Mesenteric fat pad (tissue), 1 donor: ENCODE results near the gene EIF4E3. TPM values are rescaled to one million over a fixed set of nuclear protein-coding genes. Genes with fewer than 3 reads are reported as not detected.

Experiments used
- DNase-seq: peaks from one replicate; pipeline ENCODE4 v3.0.0-alpha.2; 2020; ENCODE audit warnings: low spot score
- long read RNA-seq: library from polyadenylated mRNA; unstranded; transcript quantifications from one replicate; pipeline ENCODE4 v2.0.0, GENCODE V29; 2020
- total RNA-seq: library from RNA; stranded (reverse); fragmentation: NEBNext Ultra II Directional; extraction: Animal tissue kit (Norgen Biotek cat#: 25700); gene quantifications from one replicate; pipeline ENCODE4 v1.2.1, GENCODE V29; 2021
- donor health status: DM: yes; HTN: yes; CAD: no.

EIF4E3 gene
- 34.9 TPM for total RNA-seq
- long read RNA-seq, partial matches to known transcripts, result 3 of 21 reads
- long read RNA-seq, other reads (novel, unspliced or antisense), result 18 of 21 reads

GRCh38 chr3:71725271-71725991 is at the start of gene EIF4E3:
EIF4E3 (minus strand) TSS chr3:71725402; CDS start chr3:71725367, 35 bp downstream.
- DNase-seq, result no peak

DNA sequence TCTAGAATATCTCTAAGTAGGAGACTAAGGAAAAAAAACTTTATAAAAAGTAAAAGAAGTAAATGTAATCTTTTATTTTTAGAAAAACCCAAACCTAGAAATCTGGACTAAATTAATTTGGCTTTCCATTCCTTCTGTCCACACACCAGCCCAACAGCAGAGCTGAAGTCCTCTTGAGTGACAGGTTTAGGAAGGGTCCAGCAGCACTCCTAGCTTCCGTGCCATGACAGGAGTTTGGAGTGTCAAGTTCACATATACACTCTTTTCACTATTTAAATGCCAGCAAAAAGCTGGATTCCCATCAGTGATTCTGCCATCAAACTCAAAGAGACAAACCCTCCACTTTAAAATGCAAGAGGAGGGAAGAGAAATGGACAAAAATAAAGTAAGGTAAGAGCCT is 46.7 kb upstream of the EIF4E3 start:
- DNase-seq, result no peak

GRCh38 chr3:71771126-71771525 is 45.9 kb upstream of the EIF4E3 start:
- no peak for DNase-seq

- no peak for DNase-seq
Observed at GRCh38 chr3:71763426-71763825, 38.2 kb upstream of the EIF4E3 start.

DNA sequence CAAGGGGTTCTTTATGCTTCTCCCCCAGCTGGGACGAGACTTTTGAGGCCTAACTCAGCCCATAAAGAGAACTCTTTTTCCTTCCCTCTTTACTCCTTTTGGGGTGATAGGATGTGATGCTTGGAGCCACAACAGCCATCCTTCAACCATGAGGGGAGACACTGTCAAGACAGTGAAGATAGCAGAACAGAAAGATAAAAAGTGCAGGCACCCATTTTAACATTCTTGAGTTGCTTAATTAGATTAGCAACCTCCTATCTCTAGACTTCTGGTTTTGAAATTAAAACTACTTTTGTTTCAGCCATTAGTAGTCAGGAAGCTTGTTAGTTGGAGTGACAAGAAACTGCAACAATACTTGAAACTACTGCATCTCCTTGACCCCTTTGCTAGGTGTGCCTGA is 34.9 kb upstream of the EIF4E3 start:
- no peak for DNase-seq

DNA sequence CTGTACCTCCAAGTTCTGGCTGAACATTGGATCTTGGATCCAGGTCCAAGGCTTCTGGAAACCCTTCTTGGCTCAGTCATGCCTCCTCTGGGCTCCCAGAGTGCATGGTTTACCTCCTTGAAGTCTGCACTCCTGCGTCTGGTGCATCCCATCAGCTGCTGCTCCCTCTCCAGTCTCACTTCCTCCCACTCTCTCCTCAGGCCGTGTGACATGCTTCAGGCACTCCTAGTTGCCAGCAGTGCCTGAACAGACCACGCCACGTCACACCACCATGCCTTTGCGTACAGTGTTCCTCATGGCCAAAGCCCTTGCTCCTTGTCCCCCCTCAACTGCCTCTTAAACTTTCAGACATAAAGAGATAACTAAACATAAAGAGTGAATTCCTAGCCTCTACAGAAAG is 34.2 kb upstream of the EIF4E3 start:
- DNase-seq, result no peak

DNA sequence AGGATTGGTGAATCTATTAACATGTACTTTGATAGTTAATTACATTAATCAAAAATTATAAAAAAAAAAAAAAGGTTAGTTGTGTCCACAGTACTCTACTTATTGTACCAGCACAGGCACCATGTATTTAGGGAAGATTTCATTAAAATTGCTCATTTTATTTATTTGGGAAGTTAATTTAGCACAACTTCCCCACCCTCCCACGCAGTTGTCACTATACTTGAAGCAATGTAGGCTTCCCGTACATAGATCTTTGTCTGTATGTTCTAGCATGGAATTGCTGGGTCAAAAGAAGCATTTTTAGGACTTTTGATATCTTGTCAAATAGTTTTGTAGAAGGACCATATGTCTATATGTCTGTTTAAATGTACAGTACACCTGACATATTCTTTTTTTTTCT is 32.9 kb upstream of the EIF4E3 start:
- no peak for DNase-seq

GRCh38 chr3:71754610-71755253 is 29.5 kb upstream of the EIF4E3 start:
- DNase-seq, result no peak

- no peak for DNase-seq
Observed at GRCh38 chr3:71753701-71754609, 28.8 kb upstream of the EIF4E3 start, which contains the start of gene GPR27. GPR27 (plus strand) TSS chr3:71753855; CDS start chr3:71754050, 195 bp downstream.

DNA sequence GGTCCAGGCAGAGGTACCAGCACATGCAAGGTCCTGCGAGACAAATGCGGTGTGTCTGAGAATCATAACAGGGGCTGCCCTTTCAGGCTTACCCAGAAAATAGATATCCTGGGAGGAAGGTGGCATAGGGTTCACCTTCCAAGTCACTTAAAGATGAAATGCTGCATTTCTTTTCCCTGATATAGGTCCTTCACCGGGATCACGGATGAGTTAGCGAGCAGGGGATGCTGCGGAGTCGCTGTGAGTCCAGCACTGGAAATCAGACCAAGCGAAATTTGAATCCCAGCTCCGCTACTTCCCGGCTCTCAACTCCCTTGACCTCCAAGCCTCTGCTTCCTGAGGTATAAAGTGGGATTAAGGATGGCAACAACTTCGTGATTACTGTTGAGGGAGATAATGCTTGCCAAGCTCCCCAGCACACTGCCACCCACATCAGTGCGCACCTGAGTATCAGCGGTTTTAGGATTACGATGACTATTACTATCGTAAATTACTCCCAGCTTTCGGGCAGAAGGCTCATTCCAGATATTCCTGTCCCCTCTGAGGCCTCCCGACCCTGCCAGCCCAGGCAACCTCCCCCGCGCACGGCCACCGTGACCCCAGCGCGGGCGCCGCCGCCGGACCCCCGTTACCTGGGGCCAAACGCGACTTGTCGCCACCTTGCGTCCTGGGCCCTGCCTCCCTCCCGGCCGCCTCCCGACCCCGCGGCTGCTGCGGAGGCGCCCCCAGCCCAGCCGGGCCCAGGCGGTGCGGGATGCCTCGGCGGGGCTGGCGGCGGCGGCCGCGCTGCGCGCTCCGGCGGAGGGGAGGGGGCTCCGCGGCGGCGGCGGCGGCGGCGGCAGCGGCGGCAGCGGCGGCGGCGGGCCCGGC is 27.9 kb upstream of the EIF4E3 start:
- no peak for DNase-seq

DNA sequence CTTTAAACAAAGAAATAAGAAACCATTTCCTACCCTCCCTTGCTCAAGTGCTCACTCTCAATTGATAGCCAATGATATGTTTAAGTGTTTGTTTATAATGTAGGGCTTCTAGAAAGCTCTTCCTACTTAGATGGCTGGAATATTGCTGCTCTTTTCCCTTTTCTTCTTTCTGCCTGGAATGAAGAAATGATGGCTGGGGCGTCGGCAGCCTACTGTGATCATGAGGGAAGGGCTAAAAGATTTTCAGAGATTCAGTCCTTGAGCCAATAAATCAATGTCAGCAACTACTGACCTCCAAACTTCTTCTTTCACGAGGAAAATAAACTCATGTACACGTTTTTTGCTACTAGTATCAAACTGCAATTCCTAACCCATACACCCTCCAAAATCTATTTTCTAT is 26.4 kb upstream of the EIF4E3 start:
- DNase-seq, result no peak

GRCh38 chr3:71744738-71745137 is 19.5 kb upstream of the EIF4E3 start:
- no peak for DNase-seq

GRCh38 chr3:71742621-71743020 is 17.4 kb upstream of the EIF4E3 start:
- no peak for DNase-seq

GRCh38 chr3:71734881-71735280 is 9.7 kb upstream of the EIF4E3 start:
- no peak for DNase-seq

DNA sequence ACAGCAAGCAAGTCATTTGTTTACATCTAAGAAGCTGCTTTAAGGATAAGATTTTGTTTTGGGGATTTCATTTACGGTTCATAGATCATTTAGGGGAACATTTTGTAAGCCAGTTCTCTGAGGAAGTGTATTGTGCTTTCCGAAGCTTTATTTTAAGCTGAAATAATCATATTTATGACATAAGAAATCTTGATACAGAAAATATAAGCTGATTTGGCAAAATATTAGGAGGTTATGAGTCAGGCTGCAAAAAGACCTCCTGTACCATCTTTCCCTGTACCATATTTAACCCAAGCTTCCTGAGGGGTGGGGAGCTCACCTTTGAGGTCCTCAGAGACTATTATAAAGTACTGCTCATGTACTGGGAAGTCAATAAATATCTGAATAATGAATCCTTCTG is 8.1 kb upstream of the EIF4E3 start:
- DNase-seq, result no peak

DNA sequence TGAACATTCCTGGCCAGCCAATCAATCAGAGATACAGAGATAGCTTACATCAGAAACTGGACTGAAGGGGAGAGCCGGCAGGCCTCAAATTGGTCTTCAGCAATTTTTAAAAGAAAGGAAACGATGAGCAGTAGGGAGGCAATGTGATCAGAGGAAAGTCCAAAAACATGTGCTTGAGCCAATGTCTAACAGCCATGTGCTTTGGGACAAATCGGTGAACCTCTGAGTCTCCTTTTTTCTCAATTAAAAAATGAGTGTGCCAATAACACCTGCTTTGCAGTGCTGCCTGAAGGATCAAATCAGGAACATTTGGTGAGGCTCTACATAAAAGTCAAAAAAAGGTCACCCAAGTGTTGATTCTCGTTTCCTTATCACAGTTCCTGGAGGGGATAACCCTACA is 7.4 kb upstream of the EIF4E3 start:
- DNase-seq, result no peak

DNA sequence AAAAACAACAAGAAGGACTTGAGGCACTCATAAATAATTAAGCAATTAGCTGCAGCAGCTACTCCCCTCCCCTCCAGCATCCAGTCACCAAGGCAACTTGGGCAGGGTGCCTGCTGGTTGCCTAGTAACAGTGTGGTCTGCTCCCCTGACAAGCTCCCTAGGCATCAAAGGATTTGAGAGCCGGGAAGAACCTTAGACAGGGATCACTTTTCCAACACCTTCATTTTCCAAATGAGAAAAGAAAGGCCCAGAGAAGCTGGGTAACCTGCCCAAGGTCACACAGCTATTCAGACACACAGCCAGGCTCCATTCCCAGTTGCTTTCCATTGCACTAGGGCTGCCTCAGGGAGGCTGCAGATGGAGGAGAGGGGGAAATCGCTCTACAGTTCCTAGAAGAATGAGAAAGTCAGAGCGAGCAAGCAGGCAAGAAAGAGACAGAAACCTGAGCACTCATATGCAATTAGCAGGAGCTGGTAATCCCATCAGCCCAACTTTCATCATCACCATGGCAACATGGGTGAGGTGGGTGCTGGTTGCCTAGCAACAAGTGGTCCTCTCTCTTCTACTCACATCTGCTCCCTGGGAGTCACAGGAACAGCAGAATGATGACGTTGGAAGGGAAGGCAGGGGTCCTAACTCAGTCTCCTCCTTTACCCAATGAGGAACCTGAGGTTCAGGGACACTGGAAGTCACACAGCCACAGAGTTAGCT is 3.6 kb upstream of the EIF4E3 start:
- DNase-seq, result no peak

- DNase-seq, result no peak
Observed at GRCh38 chr3:71726146-71726545, 944 bp upstream of the EIF4E3 start.

DNA sequence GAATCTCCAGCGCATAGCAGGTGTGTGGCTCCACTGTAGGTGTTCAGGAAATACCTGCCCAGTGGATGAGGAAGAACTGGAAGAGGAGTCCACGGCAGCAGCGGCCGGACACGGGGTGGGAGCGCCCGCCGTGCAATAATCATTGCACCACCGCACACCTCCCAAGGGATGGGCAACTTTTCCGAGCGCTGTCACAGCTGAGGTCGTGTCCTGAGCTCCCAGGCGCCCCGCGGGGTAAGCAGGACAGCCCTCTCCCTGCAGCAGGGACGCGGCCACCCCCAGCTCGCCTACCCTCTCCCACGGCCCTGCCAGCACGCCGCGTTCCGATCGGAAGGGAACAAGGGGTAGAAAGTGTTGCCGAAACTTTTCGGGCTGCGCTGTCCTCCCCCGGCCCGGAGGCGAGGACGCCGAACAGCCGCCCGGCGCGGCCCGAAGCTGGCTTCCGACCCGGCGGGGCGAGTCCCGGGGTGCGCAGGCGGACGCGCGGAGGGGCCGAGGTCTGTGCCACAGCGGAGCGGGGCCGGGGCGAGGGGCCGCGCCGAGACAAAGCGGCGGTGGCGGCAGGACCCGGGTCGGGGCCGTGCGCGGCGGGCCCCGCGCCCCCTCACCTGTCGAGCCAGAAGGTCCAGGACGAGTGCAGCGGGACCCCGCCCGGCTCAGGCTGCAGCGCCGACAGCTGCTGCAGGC is 475 bp downstream of the EIF4E3 start:
- no peak for DNase-seq

DNA sequence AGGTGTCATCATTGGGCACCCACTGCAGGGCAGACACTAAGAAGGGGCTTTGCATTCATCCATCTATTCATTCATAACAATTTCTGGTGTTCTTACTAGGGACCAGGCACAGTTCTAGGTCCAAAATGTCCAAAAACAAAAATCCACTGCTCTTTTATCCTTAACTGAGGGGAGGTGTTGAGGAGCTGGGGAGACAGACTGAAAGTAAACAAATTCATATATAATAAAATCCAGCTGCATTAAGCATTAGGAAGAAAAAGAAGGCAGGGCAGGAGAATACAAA is 1.1 kb downstream of the EIF4E3 start:
- no peak for DNase-seq
